Fibroblast of mammary gland (primary cell): Measurements from ENCODE around the gene OR6N2.

Experiments
- DNase-seq: peaks from one replicate; pipeline ENCODE4 v3.0.0-alpha.2; 2010; ENCODE audit warnings: low read depth
- H3K4me3 ChIP-seq: 2 replicates; pipeline ENCODE4 v1.5.1; 2011; ENCODE audit warnings: low read depth, mild to moderate bottlenecking, low read length, moderate library complexity; ENCODE audit not compliant: control insufficient read depth
- TF ChIP-seq, protein P1 (sequence below): conservative IDR thresholded peaks from 2 replicates; pipeline ENCODE4 v1.5.1; 2011; ENCODE audit warnings: low read depth, low read length, inconsistent platforms; ENCODE audit not compliant: control insufficient read depth, insufficient read depth

The OR6N2 gene

DNA sequence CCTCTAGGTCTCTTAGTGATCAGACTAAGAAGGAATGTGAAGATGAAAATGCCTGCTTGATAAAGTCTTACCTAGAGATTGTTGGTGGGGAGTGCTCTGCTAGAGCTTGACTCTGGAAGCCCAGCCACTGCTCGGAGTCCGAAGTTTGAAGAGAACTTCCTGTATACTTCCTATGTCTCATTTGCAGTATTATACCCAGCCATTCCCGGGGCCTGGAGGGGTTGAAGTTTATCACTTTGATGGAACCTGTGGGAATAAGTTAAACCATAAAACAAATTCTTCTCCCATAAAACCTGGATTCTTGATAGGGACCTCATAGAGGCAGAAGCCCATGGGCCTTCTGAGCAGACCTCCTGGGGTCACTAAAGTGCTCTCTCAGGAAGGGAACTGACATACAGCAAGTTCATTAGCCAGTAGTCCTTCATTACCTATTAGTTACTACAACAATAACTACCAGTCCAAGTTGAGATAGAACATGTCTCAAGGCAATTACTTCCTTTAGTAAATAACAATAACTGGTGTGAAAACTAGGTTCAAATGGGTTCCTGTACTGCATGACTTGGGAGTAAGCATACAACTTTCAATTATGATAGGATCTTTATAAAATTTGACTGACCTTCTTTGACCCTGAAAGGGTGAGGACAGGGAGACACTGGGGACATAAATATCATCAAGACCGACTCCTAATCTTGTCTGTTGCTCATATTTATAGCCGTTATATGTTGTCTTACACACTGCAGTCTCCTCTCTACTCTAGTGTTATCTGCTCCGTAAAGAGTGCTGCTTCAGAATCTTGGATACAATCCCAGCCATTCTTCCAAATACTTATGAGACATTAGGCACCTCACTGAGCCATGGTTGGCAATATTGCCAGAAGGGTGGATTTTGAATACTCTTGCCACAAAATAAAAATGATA is 8.8 kb downstream of the OR6N2 start, which contains the start of gene OR6N1:
Gene OR6N1 (minus strand): TSS at position 246 of the 917 bp plus-strand sequence. CDS start 5,513 bp downstream, outside the sequence.
- DNase-seq = no peak
- H3K4me3 ChIP-seq = no peak within 1 kb of the TSS
- TF ChIP-seq, protein P1, sequence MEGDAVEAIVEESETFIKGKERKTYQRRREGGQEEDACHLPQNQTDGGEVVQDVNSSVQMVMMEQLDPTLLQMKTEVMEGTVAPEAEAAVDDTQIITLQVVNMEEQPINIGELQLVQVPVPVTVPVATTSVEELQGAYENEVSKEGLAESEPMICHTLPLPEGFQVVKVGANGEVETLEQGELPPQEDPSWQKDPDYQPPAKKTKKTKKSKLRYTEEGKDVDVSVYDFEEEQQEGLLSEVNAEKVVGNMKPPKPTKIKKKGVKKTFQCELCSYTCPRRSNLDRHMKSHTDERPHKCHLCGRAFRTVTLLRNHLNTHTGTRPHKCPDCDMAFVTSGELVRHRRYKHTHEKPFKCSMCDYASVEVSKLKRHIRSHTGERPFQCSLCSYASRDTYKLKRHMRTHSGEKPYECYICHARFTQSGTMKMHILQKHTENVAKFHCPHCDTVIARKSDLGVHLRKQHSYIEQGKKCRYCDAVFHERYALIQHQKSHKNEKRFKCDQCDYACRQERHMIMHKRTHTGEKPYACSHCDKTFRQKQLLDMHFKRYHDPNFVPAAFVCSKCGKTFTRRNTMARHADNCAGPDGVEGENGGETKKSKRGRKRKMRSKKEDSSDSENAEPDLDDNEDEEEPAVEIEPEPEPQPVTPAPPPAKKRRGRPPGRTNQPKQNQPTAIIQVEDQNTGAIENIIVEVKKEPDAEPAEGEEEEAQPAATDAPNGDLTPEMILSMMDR = no peak

DNA sequence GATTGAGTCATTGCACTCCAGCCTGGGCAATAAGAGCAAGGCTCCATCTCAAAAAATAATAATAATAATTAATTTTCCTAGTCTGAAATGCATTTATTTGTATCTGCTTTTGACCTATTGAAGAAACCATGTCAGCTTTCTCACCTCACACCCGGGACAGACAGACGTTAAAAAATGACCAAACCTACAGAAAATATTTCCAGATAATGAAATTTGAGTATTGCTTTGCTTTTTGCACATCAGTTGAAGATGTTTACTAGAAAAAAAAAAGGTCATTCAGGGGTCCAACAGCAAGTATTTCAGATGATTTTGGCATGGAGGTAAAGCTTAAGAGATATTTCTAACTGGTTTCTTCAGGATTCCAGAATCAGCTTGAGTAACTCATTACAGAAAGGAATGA is 26.6 kb downstream of the OR6N2 start, which contains the start of gene OR6K6:
Gene OR6K6 (plus strand): TSS at position 301 of the 400 bp plus-strand sequence. CDS start 168 bp downstream, outside the sequence.
- H3K4me3 ChIP-seq = no peak within 1 kb of the TSS
- TF ChIP-seq, protein P1 = no peak
- no peak for DNase-seq

DNA sequence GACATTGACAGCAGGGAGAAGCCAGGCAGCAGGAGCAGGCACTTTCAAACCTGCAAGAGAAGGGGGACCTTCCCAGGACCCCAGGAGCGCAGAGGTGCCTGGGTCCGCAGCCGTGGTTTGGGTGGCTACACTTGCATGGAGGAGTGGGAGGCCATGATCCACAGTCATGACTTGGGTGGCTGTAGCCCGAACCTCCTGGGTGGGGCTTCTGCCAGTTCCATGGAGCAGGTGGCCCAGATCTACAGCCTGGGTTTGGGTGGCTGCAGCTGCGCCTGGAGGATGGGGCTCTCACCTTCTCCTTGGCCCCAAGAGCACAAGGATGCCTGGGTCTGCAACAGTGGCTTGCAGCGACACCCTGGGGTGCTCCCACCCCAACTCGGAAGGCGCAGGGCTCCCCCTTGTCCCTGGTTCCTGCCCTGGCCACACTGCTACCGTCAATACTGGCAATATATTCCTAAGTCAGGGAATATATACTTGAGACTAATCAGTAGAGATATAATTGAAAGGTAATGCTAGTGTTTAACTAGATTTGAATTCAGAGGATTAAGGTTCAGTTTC is 28.8 kb downstream of the OR6N2 start:
- TF ChIP-seq, protein P1 = no peak
- no peak for DNase-seq
- H3K4me3 ChIP-seq = no peak overlapping the region

DNA sequence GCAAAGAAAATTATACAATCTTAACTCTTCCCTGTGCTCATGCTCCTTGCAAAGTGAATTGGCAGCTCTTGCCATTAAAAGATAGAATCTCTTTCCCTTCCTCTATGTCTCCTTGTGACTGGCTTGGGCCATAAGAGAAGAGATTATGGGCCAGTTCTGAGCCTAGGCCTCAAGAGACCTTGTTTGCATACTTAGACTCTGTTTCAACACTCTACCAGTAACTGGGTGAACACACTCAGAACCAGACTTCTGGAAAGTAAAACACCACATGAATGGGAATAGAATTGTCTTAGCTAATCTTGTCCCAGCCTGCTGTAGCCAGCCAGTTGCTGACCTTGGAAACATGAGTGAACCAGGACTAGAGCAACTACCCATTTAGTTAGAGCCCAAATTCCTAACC is 45.2 kb downstream of the OR6N2 start:
- no peak for DNase-seq
- TF ChIP-seq, protein P1 = no peak
- H3K4me3 ChIP-seq = no peak overlapping the region

DNA sequence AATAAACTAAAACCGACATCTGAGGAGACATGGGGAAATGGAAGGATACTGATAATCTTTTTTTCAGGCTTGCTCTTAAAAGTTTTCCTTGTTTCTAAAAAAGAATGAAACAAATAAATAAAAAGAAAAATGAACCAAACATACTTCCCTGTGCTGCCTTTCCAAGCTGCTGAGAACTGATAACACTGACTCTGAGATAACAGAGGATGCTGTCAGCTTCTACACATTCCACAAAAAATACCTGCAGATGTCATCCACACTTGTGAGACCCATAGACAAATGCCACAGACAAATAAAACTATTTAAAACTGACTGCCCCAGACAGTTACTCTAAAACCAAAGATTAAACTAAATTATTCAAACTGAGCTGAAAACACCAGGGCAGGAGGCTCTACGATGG is 48.5 kb downstream of the OR6N2 start:
- no peak overlapping the region for H3K4me3 ChIP-seq
- DNase-seq = no peak
- TF ChIP-seq, protein P1 = no peak

DNA sequence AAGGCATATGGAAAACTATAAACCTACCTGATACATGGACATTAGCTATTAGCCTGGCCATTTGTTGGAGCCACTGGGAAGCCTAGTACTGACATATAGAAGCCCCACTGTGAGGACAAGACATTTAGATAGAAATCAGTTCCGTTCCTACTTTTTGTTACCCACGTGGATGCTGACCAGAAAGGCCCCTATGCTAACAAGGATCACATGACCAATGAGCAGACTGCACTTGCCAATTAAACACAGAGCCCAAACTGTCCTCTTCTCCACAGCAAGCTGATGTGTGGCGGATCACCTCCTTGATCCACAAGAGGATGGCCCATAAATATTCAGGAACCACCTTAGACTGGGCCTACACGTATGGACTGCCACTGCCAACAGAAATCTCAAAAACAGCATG is 49.3 kb downstream of the OR6N2 start:
- no peak for DNase-seq
- no peak overlapping the region for H3K4me3 ChIP-seq
- TF ChIP-seq, protein P1 = no peak
